Calu3 (cell line): Measurements from ENCODE around the gene TDRD7. TPM values are rescaled to one million over a fixed set of nuclear protein-coding genes. Genes with fewer than 3 reads are reported as not detected.

Source experiments
- BruUV-seq: library from RNA; stranded (reverse); fragments of 400-500 nt; replicated peaks from 2 replicates; lab custom pipeline; 2021; lab: Mats Ljungman, UMichigan
- CTCF ChIA-PET: fragments of 300-600 bp; sonication (Branson Sonifier 250); formaldehyde crosslinking; loops from one replicate; lab custom pipeline; 2022; ENCODE audit warnings: antibody characterized with exemption; lab: Charles Lee
- DNase-seq: peaks from one replicate; pipeline ENCODE4 v3.0.0; 2022
- H3K27ac Mint-ChIP-seq: one replicate; pipeline ENCODE4 v1.8.0; 2022; ENCODE audit warnings: mixed read lengths; ENCODE audit not compliant: unreplicated experiment
- H3K27me3 Mint-ChIP-seq: one replicate; pipeline ENCODE4 v1.8.0; 2022; ENCODE audit warnings: mixed read lengths; ENCODE audit not compliant: unreplicated experiment
- H3K36me3 Mint-ChIP-seq: one replicate; pipeline ENCODE4 v1.8.0; 2022; ENCODE audit warnings: mild to moderate bottlenecking, moderate library complexity, mixed read lengths; ENCODE audit not compliant: insufficient read depth, unreplicated experiment
- H3K4me1 Mint-ChIP-seq: one replicate; pipeline ENCODE4 v1.8.0; 2022; ENCODE audit warnings: mild to moderate bottlenecking, low read depth, mixed read lengths; ENCODE audit not compliant: unreplicated experiment
- H3K4me3 Mint-ChIP-seq: one replicate; pipeline ENCODE4 v1.8.0; 2022; ENCODE audit warnings: mild to moderate bottlenecking, low read depth, moderate library complexity, mixed read lengths; ENCODE audit not compliant: unreplicated experiment
- H3K9me3 Mint-ChIP-seq: one replicate; pipeline ENCODE4 v1.8.0; 2022; ENCODE audit warnings: low read depth, mixed read lengths; ENCODE audit not compliant: unreplicated experiment
- CTCF ChIP-seq: fragments of 200-600 bp; IDR thresholded peaks from one replicate; pipeline ENCODE4 v1.8.0; 2022; ENCODE audit warnings: antibody characterized with exemption; ENCODE audit not compliant: unreplicated experiment
- intact Hi-C: fragments of 100-400 bp; cut with micrococcal nuclease; formaldehyde crosslinking; loops from one replicate; pipeline ENCODE4 v1.10.0; 2022; ENCODE audit not compliant: unreplicated experiment
- total RNA-seq: library from RNA; stranded (reverse); gene quantifications from 2 replicates; pipeline ENCODE4 v1.2.3, GENCODE V29; 2022

The TDRD7 gene
- total RNA-seq, 1 experiment from 2014 or later, result 15.5 TPM

- no peak overlapping the region for H3K27ac Mint-ChIP-seq
- intact Hi-C loops, result loop anchor here (10.0 kb wide), 1 partner anchor 180 kb away; no protein-coding TSS in a partner anchor
These were observed 3.2 kb downstream of the TDRD7 start for GRCh38 chr9:97415146-97415545.

DNA sequence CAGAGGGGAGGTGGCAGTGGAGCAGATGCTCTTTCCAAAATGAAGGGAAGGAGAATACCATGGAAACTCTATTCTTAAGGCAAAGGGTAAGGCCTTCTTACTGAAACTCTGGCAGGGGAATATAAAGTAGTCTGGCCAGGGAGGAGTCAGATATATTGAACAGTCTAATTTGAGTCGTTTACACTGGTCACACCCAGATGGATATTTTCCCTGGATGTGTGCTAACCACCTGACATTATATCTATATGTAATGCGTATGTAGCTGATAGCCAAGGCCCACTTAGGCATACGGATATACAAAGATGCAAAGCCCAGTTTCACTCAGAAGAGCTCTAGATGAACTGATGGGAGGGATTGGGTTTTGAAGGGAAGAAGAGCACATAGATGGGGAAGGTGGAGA, 7.0 kb downstream of the TDRD7 start:
- H3K4me3 Mint-ChIP-seq, result no peak overlapping the region
- peaks cover 26% of the 10 kb centered on the region for H3K4me1 Mint-ChIP-seq

More at GRCh38 chr9:97415146-97415545, 3.2 kb downstream of the TDRD7 start:
- Mint-ChIP-seq H3K4me3 (no peak overlapping the region), H3K9me3 (no peaks in the 10 kb centered on the region), H3K27me3 (no peaks in the 10 kb centered on the region), H3K4me1 (peaks cover 37% of the 10 kb centered on the region), H3K36me3 (peaks cover 18% of the 10 kb centered on the region)
- DNase-seq, result no peak
- no TSS peak for BruUV-seq
- no peak for TF ChIP-seq CTCF
- CTCF ChIA-PET, result interaction anchor here (0.6 kb wide), 1 partner anchor 218 kb away, joined by 4 read pairs; the partner anchor contains the start of gene TSTD2

DNA sequence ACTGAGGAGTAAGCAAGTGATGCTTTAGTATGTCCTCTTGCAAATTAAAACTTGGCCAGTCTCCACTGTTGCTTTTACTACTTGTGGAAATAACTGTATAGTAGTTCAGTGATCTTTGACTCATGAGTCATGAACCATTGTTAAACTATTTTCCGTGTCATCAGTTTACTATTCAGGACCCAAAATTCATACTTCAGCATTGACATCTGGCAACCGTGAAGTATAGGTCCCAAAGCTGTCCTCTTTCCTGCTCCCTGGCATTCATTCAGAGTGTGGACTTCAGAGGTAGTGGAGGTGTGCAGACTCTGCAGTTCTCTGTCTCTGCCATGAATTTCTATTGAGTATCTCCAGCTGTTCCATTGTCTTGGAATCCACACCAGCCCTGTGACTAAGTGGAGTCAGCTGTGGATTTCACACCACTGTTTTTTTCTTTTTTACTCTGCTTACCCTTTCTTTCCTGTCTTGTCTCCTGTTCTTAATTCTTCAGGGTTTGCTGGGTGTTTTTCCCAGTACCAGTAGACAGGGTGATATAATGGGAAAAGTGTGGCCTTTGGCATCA, 7.5 kb downstream of the TDRD7 start:
- Mint-ChIP-seq H3K4me1 (peaks cover 24% of the 10 kb centered on the region), H3K9me3 (peaks cover 2% of the 10 kb centered on the region), H3K27ac (no peak overlapping the region), H3K36me3 (no peaks in the 10 kb centered on the region), H3K4me3 (no peak overlapping the region), H3K27me3 (no peaks in the 10 kb centered on the region)
- TF ChIP-seq CTCF, result no peak
- intact Hi-C loops, result loop anchor here (10.0 kb wide), 1 partner anchor 175 kb away; no protein-coding TSS in a partner anchor
- CTCF ChIA-PET, result no interaction called here
- no TSS peak for BruUV-seq
- DNase-seq, result no peak

More for the DNA sequence above, 7.0 kb downstream of the TDRD7 start:
- no peaks in the 10 kb centered on the region for H3K36me3 Mint-ChIP-seq
- TF ChIP-seq CTCF, result no peak
- no peaks in the 10 kb centered on the region for H3K9me3 Mint-ChIP-seq
- intact Hi-C loops, result loop anchor here (10.0 kb wide), 1 partner anchor 176 kb away; no protein-coding TSS in a partner anchor
- H3K27me3 Mint-ChIP-seq, result no peaks in the 10 kb centered on the region
- DNase-seq, result no peak
- BruUV-seq, result no TSS peak
- CTCF ChIA-PET, result no interaction called here
- H3K27ac Mint-ChIP-seq, result no peak overlapping the region

GRCh38 chr9:97425336-97425972, 13.6 kb downstream of the TDRD7 start:
- Mint-ChIP-seq H3K4me3 (no peak overlapping the region), H3K4me1 (no peaks in the 10 kb centered on the region), H3K27ac (no peak overlapping the region), H3K9me3 (peaks cover 2% of the 10 kb centered on the region), H3K36me3 (no peaks in the 10 kb centered on the region), H3K27me3 (no peaks in the 10 kb centered on the region)
- TF ChIP-seq CTCF, result no peak
- DNase-seq, result no peak
- intact Hi-C loops, result no loop called here
- CTCF ChIA-PET, result no interaction called here
- no TSS peak for BruUV-seq
